NCI-H2107 treated with DMSO at 0.1 percent for 48 hours (cell line): ENCODE measurements around the gene TADA3.

Experiments used
- DNase-seq: peaks from one replicate; lab custom pipeline; 2025; ENCODE audit not compliant: unreplicated experiment; lab: John Stamatoyannopoulos, UW

The TADA3 gene

GRCh38 chr3:9762871-9763270 lies 29.4 kb downstream of the TADA3 start:
- DNase-seq = no peak

DNA sequence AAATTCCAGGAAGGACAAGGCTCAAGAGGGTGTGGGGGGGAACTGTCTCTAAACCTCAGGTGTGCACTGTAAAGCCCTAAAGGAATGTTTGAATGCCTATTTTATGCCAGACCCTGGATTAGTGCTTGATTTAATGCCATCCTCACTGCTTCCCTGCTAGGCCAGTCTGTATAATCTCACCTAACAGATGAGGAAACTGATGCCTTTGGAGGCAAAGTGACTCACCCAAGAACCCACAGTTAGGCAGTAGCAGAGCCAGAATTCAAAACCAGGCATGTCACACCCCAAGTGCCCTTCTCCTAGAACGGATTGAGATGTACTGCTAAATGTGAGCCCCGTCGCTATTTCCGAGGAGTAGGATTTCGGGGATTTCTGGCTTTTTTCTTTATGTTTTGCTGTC lies 30.4 kb downstream of the TADA3 start:
- DNase-seq = no peak

DNA sequence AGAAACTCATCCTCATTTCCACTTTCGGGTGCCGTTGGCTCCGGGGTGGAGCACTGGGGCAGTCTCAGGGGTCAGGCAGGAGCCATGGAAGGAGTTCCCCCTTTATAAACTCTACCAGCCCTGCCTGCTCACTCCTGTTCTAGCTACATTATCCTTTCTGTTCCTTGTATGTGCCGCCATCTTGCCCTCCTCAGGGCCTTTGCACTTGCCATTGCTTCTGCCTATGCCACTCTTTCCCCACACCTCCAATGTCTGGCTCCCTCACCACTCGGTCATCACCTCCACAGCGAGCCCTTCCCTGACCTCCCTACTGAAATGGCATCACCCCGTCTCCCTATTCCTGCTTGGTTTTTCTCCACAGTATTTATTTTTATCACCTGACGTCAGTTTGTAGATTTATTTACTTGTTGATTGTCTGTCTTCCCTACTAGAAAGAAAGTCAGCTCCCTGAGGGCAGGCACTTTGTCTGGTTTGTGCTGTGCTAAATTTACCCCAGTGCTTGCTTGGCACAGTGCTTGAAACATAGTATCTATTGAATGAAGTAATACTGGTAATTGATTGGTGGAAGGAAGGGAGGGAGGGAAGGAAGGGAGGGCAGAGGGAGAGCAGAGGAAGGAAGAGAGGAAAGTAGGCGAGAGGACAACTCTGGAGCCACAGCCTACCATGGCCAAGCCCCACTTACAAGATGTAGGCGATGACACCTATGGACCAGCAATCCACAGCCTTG lies 31.3 kb downstream of the TADA3 start:
- no peak for DNase-seq

DNA sequence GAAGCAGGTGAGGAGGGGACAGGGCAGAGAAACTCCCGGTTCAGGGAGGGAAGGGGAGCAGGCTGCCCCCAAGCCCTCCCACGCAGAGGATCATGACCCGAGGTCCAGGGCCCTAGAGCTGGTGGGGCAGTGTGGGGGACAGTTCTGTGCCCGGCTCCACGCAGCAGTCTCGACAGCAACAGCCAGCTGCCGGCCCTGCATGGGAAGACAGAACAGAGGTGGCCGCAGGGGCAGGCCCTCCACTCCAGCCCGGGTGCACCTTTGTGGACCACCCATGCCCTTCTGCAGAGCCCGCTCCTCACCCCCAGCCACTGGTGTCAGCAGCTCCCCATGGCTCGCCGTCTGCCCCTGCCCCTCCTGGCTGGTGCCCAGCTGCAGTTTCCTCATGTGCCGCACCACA lies 34.8 kb downstream of the TADA3 start:
- DNase-seq = no peak

DNA sequence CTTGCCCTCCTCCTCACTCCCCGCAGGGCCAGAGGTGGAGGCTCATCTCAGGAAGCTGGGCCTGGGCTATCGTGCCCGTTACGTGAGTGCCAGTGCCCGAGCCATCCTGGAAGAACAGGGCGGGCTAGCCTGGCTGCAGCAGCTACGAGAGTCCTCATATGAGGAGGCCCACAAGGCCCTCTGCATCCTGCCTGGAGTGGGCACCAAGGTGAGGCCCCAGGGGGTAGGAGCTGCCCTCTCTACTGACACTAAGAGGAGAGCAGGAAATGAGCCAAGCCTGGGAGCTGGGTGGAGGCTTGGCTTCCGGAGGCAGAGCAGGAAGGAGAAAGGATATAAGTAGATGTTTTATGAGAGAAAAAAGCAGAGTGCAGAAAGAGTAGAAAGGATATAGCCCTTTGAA lies 37.6 kb downstream of the TADA3 start:
- DNase-seq = no peak

- DNase-seq = no peak
Measured at GRCh38 chr3:9750556-9751411, 41.5 kb downstream of the TADA3 start.

DNA sequence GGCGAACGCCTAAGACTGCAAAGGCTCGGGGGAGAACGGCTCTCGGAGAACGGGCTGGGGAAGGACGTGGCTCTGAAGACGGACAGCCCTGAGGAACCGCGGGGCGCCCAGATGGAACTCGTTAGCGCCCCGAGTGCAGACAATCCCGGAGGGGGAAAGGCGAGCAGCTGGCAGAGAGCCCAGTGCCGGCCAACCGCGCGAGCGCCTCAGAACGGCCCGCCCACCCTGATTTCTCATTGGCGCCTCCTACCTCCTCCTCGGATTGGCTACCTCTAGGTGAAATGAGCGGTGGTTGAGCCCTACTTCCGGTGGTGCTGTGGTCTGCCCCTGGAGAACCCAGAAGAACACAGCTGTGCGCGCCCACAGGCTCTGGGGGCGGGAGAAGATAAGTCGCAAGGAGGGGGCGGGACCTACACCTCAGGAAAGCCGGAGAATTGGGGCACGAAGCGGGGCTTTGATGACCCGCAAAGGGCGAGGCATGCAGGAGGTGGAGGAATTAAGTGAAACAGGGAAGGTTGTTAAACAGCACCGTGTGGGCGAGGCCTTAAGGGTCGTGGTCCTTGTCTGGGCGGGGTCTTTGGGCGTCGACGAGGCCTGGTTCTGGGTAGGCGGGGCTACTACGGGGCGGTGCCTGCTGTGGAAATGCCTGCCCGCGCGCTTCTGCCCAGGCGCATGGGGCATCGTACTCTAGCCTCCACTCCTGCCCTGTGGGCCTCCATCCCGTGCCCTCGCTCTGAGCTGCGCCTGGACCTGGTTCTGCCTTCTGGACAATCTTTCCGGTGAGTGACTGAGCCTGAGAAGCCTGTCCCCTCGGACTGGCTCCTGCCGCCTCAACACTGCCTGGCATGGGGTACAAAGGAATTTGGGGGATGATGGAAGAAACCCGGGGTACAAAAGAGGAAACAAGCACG lies 42.4 kb downstream of the TADA3 start, which contains the start of gene OGG1:
TSS of gene OGG1 (plus strand) at position 308 of the 911 bp plus-strand sequence. CDS start at position 643, 335 bp downstream.
- peak; percentile 86 for DNase-seq

DNA sequence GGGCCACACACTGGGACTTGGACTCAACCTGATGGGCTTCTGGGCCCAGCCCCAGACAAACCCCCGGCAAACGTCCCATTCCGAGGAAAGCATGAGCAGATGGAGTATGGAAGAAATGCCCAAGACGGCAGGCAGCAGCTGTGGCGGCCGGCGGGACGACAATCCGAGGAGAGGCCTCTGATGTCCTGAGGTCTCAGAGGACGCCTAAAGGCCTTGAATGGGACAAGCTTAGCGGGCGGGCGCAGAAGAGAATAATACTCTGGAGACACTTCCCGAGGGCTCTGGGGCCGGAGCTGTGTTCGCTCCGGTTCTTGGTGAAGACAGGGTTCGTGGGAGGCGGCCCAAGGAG lies 43.0 kb downstream of the TADA3 start:
- DNase-seq = no peak

DNA sequence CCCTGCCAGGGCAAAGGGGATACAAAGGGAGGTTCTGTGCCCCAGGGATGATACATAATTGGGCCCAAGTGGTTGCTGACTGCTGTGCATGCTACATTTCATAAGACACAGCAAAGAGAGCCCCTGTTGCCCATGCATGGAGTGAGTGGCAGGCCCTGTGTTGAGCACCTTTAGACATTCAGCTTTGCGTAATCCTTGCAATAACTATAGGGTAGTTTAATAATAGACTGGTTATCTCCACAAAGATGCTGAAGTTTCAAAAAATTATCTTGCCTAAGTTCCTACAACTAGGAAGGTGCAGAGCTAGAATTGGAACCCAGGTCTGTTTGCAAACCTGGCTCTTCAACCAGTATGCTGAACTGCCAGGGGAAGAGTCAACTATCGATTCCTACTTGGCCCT lies 44.2 kb downstream of the TADA3 start:
- no peak for DNase-seq

DNA sequence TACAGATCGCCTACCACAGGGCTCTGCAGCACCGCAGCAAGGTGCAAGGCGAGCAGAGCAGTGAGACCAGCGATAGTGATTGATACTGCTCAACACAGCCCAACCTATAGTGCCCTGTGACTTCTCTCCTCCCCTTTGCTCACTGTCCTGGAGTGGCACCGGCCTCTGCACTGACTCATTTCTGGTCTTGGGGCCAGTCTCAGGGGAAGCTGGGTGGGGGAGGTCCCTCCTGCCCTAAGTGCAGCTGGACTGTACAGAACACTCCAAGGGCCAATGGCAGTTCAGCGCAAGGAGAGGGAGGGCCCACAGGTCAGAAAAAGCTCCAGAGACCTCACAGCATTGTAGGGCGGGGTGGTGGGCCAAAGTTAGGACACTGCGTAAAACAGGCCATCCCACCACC lies 45.0 kb downstream of the TADA3 start:
- no peak for DNase-seq

DNA sequence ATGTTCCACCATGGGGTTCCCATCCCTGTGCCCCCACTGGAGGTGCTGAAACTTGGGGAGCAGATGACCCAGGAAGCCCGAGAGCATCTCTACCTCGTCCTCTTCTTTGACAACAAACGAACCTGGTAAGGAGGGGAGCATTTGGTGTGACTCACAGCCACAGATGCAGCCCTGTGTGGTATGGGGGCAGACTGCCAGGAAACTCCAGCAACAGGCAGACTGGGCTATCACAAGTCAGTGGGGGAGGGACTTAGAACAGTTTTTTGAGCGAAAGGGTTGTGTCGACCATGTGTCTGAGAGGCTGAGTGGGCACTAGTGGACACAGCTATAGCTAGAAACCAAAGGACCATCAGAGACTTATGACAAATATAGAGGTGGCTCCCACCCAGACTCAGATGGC lies 45.9 kb downstream of the TADA3 start:
- DNase-seq = no peak

- no peak for DNase-seq
Measured at GRCh38 chr3:9745521-9745920, 46.8 kb downstream of the TADA3 start.

DNA sequence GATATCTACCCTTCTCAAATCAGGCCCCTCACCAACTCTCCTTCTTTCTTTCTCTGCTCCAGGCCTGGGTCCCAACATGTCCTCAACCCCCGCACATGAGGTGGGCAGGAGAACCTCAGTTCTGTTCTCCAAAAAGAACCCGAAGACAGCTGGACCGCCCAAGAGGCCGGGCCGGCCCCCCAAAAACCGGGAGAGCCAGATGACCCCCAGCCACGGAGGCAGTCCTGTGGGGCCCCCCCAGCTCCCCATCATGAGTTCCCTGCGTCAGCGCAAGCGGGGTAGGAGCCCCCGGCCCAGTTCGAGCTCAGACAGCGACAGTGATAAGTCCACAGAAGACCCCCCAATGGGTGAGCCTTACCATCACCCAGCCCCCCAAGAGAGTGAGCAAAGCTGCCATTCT lies 48.1 kb downstream of the TADA3 start:
- no peak for DNase-seq

DNA sequence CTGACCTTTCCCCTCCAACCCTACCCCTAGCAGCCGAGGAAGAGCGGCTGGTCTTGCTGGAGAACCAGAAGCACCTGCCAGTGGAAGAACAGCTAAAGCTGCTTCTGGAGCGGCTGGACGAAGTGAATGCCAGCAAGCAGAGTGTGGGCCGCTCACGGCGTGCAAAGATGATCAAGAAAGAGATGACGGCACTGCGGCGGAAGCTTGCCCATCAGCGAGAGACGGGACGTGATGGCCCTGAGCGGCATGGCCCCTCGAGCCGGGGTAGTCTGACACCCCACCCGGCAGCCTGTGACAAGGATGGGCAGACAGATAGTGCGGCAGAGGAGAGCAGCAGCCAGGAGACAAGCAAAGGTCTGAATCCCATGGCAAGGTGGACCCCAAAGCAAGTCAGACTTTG lies 48.7 kb downstream of the TADA3 start:
- no peak for DNase-seq

DNA sequence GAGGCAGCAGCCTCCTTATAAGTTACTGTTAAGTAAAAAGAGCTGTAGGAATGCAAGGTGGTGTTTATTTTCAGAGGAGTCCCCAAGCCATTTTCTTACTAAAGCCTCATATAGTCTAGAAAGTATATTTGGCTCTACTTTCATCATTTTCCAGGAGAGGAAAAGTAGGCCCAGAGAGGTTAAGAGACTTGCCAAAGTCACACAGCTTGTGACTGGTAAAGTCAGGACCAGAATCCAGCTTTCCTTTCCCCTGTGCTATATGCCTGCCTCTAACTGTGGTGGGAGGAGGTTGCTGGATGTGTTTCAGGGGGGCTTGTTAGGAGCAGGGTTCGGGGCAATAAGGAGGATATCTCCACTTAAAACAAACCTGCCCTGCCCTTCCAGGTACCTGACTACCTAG lies 49.7 kb downstream of the TADA3 start:
- DNase-seq = no peak

DNA sequence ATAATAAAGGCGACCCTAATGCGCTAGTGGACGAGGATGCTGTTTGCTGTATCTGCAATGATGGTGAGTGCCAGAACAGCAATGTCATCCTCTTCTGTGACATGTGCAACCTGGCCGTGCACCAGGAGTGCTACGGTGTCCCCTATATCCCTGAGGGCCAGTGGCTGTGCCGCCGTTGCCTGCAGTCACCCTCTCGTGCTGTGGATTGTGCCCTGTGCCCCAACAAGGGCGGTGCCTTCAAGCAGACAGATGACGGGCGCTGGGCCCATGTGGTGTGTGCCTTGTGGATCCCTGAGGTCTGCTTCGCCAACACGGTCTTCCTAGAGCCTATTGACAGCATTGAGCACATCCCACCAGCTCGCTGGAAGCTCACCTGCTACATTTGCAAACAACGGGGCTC lies 53.1 kb downstream of the TADA3 start:
- DNase-seq = no peak

- no peak for DNase-seq
Measured at GRCh38 chr3:9736831-9737230, 55.4 kb downstream of the TADA3 start.

DNA sequence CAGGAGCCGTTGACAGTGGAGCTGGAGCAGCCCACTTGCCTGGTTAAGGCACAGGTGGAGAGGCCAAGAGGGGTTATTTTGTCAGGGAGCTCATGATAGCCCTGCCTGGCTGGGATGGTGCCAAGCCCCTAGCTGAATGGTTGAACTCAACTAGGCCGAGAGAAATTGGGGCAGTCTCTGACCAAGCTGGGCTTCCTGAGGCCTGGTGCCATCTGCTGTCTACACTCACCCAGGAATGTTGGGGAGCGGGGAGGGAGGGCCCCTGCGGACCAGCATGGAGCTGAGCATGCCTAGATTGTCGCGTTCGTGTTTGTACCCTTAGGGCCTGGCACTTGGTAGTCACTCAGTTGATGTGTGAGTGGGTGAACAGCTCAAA lies 59.5 kb downstream of the TADA3 start:
- no peak for DNase-seq

- no peak for DNase-seq
Measured at GRCh38 chr3:9732080-9732739, 60.1 kb downstream of the TADA3 start.

DNA sequence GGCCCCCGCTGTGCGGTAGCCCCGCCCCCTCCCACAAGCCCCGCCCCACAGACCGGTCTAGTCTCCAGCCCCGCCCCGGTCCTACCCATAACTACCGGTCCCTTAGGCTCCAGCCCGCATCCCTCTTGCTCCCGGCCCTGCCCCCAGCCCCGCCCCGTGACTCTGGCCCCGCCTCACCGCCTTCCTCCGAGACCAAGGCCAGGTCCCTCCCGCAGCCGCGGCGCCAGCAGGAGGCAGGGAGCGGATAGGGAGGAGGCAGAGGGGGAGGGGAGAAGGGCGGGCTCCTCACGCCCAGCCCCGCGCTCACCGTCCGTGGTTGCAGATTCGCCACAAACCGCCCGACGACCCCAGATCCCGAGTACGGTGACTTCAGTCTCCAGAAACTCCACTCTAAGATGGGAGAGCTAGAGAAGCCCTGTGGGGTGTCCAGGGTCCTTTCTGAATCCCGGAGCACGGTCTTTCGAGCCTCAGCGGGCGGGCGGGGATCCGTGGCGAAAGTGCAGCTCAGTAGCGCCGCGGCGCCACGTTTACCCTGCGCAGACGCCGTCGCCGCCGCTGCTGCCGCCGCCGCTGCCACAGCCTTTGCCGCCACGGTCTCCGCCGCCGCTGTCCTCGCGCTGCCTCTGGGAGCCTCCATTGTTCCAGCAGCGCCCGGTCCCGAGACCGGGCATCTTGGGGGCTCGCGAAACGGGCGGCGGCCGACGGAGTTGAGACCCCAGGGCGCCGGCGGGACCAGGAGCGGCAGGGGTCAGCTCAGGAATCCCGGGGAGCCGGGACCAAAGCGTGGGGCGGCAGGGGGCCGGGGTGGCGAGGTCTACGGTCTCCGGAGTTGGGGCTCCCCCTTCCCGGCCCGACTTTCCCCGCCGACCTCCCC lies 60.8 kb downstream of the TADA3 start, which contains the start of gene BRPF1:
TSS of gene BRPF1 (plus strand) at position 530 of the 874 bp plus-strand sequence. CDS start 2,406 bp downstream, outside the sequence.
- peak; percentile 79 for DNase-seq
